ENCODE measurements around the gene FHOD3. TPM values are rescaled to one million over a fixed set of nuclear protein-coding genes. Genes with fewer than 3 reads are reported as not detected.
A peak's percentile ranks its signal among the peaks of the same experiment; 100 is the strongest.

Gene FHOD3
- polyA plus RNA-seq, 4 donors: 0.22 to 8.1 (median 1.9) TPM

DNA sequence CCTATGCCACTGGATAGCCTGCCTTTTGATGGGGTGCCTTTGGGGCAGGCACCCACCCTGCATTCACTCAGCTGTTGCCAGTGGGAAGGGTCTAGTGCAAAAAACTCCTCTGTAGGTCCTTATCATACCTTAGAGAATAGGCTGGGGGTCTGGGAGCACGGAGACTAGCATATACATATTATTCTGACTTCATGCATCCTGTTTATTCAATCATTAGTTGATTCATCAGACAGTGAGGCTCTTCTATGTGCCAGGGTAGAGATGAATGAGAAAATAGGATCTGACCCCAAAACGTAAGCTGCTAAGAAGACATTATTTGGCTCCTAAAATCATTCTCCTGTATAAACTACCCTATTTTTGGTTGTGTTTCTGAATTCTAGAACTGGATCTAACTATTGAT lies 378.0 kb downstream of the FHOD3 start:
- Histone ChIP-seq H3K36me3 (ENCODE audit: control insufficient read depth in 3 of 3, insufficient read depth in 2 of 3, low read depth in 1 of 3, low read length in 3 of 3) (no peaks in the 10 kb centered on the region), H3K4me3 (ENCODE audit: low read depth in 1 of 3, low read length in 3 of 3) (no peak overlapping the region), H3K9me3 (ENCODE audit: control insufficient read depth in 2 of 2, insufficient read depth in 1 of 2, low read depth in 1 of 2, low read length in 1 of 2) (peaks cover 0 to 4% of the 10 kb centered on the region in 2 donors), H3K4me1 (ENCODE audit: control insufficient read depth in 3 of 3, insufficient read depth in 2 of 3, low read depth in 1 of 3, low read length in 2 of 3) (no peaks in the 10 kb centered on the region), H3K27me3 (ENCODE audit: control insufficient read depth in 3 of 3, insufficient read depth in 3 of 3, low read length in 3 of 3) (no peaks in the 10 kb centered on the region), H3K27ac (ENCODE audit: low read depth in 1 of 3, low read length in 2 of 3) (no peak overlapping the region)
- DNase-seq: no peak
- WGBS, 3 donors: 68 to 81% (median 76%) methylated on average over 2 of the region's 2 CpGs
- FAIRE-seq: no peak

GRCh38 chr18:36676629-36677028 lies 379.1 kb downstream of the FHOD3 start:
- Histone ChIP-seq H3K9me3 (ENCODE audit: control insufficient read depth in 2 of 2, insufficient read depth in 1 of 2, low read depth in 1 of 2, low read length in 1 of 2) (peaks cover 0 to 4% of the 10 kb centered on the region in 2 donors), H3K27ac (ENCODE audit: low read depth in 1 of 3, low read length in 2 of 3) (no peak overlapping the region), H3K27me3 (ENCODE audit: control insufficient read depth in 3 of 3, insufficient read depth in 3 of 3, low read length in 3 of 3) (no peaks in the 10 kb centered on the region), H3K4me1 (ENCODE audit: control insufficient read depth in 3 of 3, insufficient read depth in 2 of 3, low read depth in 1 of 3, low read length in 2 of 3) (no peaks in the 10 kb centered on the region), H3K4me3 (ENCODE audit: low read depth in 1 of 3, low read length in 3 of 3) (no peak overlapping the region), H3K36me3 (ENCODE audit: control insufficient read depth in 3 of 3, insufficient read depth in 2 of 3, low read depth in 1 of 3, low read length in 3 of 3) (no peaks in the 10 kb centered on the region)
- DNase-seq (no peak), FAIRE-seq (no peak)
- 0 to 3% (median 0%) methylated on average over 1 of the region's 1 CpG for WGBS, 3 donors

DNA sequence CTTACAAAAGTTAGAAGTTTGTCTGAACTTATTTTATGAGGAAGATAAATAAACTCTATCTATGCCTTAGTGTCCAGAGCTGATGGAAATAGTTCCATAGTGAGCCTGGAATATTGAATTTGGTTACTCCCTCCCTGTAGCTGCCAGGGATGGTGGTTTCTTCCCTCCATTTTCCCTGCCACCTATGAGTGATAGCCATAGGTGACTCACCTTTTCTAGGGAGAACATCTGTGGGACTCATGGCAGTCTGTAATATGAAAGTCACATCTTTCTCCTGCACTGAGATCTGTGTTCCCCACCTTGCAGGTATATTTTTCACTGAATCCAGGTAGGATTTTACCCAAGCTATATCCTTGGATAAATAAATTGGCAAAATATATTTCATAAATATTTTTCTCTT lies 382.5 kb downstream of the FHOD3 start:
- Histone ChIP-seq H3K36me3 (ENCODE audit: control insufficient read depth in 3 of 3, insufficient read depth in 2 of 3, low read depth in 1 of 3, low read length in 3 of 3) (no peaks in the 10 kb centered on the region), H3K4me1 (ENCODE audit: control insufficient read depth in 3 of 3, insufficient read depth in 2 of 3, low read depth in 1 of 3, low read length in 2 of 3) (no peaks in the 10 kb centered on the region), H3K27me3 (ENCODE audit: control insufficient read depth in 3 of 3, insufficient read depth in 3 of 3, low read length in 3 of 3) (no peaks in the 10 kb centered on the region), H3K4me3 (ENCODE audit: low read depth in 1 of 3, low read length in 3 of 3) (no peak overlapping the region), H3K27ac (ENCODE audit: low read depth in 1 of 3, low read length in 2 of 3) (no peak overlapping the region), H3K9me3 (ENCODE audit: control insufficient read depth in 2 of 2, insufficient read depth in 1 of 2, low read depth in 1 of 2, low read length in 1 of 2) (peaks cover 0 to 19% of the 10 kb centered on the region in 2 donors)
- FAIRE-seq (no peak), DNase-seq (no peak)

DNA sequence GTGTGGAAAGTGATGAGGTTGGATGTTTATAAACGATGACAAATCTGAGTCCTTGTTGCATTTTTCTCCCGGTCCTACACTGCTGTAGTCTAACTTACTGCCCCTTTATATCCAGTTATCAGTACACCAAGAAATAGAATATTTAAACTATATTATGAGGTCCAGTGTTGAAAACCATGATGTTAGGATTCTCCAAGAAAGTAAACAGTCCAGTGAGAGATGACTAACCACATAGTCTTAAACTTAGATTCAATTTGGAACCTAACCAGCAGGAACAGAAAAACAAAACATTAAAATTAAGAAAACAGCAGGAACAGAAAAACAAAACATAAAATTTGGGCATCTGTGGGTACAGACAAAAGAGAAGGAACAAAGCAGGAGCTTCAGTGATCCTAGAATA lies 388.1 kb downstream of the FHOD3 start:
- Histone ChIP-seq H3K36me3 (ENCODE audit: control insufficient read depth in 3 of 3, insufficient read depth in 2 of 3, low read depth in 1 of 3, low read length in 3 of 3) (no peaks in the 10 kb centered on the region), H3K27me3 (ENCODE audit: control insufficient read depth in 3 of 3, insufficient read depth in 3 of 3, low read length in 3 of 3) (no peaks in the 10 kb centered on the region), H3K4me1 (ENCODE audit: control insufficient read depth in 3 of 3, insufficient read depth in 2 of 3, low read depth in 1 of 3, low read length in 2 of 3) (no peaks in the 10 kb centered on the region), H3K27ac (ENCODE audit: low read depth in 1 of 3, low read length in 2 of 3) (no peak overlapping the region), H3K9me3 (ENCODE audit: control insufficient read depth in 2 of 2, insufficient read depth in 1 of 2, low read depth in 1 of 2, low read length in 1 of 2) (peaks cover 0 to 15% of the 10 kb centered on the region in 2 donors), H3K4me3 (ENCODE audit: low read depth in 1 of 3, low read length in 3 of 3) (no peak overlapping the region)
- FAIRE-seq (no peak), DNase-seq (no peak)
- 85 to 88% (median 85%) methylated on average over 2 of the region's 2 CpGs for whole genome bisulfite sequencing, 3 donors

DNA sequence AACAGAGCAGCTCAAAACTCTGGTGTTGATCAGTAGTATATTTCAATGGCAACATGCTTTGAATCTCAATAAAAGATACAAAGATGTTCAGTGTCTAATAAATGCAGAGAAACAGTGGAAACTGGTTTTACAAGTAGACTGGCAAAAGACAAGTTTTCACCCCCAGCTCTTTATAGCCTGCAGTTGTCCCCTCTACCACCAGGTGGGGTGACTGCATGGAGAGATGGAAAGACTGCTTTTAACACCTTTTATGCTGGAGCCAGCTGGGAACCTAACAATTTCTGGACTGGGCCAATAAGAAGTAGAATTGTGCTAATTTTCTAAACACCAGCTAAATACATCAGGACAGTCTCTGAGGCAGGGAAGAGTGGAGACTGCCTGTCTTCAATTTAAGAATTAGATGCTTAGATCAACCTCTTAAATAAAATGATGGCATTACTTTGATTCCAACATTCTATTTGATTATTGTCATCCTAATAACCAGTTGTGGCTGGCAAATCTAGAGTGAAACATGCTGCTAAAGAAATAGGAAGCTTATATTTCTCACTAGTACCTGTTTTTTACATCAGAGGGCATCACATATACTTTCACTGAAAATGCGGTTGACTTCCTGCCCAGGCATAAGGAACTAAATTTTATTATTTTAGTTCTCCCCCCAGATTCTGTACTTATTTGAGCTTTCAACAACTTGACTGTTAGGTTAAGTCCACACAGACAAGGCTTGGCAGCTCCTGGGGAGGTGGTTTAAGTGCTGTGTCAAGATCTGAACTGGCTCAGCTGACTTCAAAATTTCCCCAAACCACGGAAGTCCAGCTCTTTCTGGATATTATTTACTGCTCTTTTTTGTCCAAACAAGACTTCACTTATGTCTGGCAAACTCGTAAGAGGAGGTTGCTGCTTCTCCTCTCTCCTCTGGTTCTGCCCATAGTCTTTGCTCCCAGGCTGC lies 390.8 kb downstream of the FHOD3 start:
- peaks cover 0 to 8% (median 0%) of the 10 kb centered on the region in 3 donors for H3K27me3 ChIP-seq (ENCODE audit: control insufficient read depth in 3 of 3, insufficient read depth in 3 of 3, low read length in 3 of 3)
- H3K27ac ChIP-seq (ENCODE audit: low read depth in 1 of 3, low read length in 2 of 3): no peak overlapping the region
- no peak for FAIRE-seq
- H3K4me1 ChIP-seq (ENCODE audit: control insufficient read depth in 3 of 3, insufficient read depth in 2 of 3, low read depth in 1 of 3, low read length in 2 of 3): no peaks in the 10 kb centered on the region
- H3K9me3 ChIP-seq (ENCODE audit: control insufficient read depth in 2 of 2, insufficient read depth in 1 of 2, low read depth in 1 of 2, low read length in 1 of 2): peaks cover 0 to 13% of the 10 kb centered on the region in 2 donors
- H3K4me3 ChIP-seq (ENCODE audit: low read depth in 1 of 3, low read length in 3 of 3): no peak overlapping the region
- H3K36me3 ChIP-seq (ENCODE audit: control insufficient read depth in 3 of 3, insufficient read depth in 2 of 3, low read depth in 1 of 3, low read length in 3 of 3): no peaks in the 10 kb centered on the region
- 58 to 72% (median 59%) methylated on average over 3 of the region's 3 CpGs for WGBS, 3 donors
- peak; percentile 68 to 69 for DNase-seq

DNA sequence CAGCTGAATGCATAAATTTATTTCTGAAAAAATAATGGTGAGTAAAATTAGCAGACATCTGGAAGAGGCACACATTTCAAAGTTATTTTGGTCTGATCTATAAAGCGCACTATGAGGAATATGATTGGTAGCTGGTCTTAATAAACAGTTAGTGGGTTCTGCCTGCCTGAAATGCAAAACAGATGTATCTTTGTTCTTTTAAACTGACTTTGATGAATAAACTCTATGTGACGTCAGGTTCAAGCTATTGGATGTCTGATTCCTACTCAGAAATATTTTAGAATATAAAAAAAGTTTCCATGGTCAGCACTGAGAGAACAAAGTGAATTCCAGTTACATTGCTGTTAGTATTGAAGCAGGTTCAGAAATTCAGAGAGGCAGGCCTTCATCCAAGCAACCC lies 394.9 kb downstream of the FHOD3 start:
- DNase-seq: no peak
- Histone ChIP-seq H3K36me3 (ENCODE audit: control insufficient read depth in 3 of 3, insufficient read depth in 2 of 3, low read depth in 1 of 3, low read length in 3 of 3) (no peaks in the 10 kb centered on the region), H3K4me3 (ENCODE audit: low read depth in 1 of 3, low read length in 3 of 3) (peak overlapping the region in 1 of 3 donors; percentile 28), H3K27me3 (ENCODE audit: control insufficient read depth in 3 of 3, insufficient read depth in 3 of 3, low read length in 3 of 3) (peaks cover 0 to 12% (median 0%) of the 10 kb centered on the region in 3 donors), H3K9me3 (ENCODE audit: control insufficient read depth in 2 of 2, insufficient read depth in 1 of 2, low read depth in 1 of 2, low read length in 1 of 2) (no peaks in the 10 kb centered on the region), H3K27ac (ENCODE audit: low read depth in 1 of 3, low read length in 2 of 3) (peak overlapping the region in 2 of 3 donors; percentile 39 to 43), H3K4me1 (ENCODE audit: control insufficient read depth in 3 of 3, insufficient read depth in 2 of 3, low read depth in 1 of 3, low read length in 2 of 3) (no peaks in the 10 kb centered on the region)
- 67 to 80% (median 76%) methylated on average over 2 of the region's 2 CpGs for WGBS, 3 donors
- FAIRE-seq: no peak

- DNase-seq (no peak), FAIRE-seq (no peak)
- no peaks in the 10 kb centered on the region for H3K9me3 ChIP-seq (ENCODE audit: control insufficient read depth in 2 of 2, insufficient read depth in 1 of 2, low read depth in 1 of 2, low read length in 1 of 2)
- peak overlapping the region in 1 of 3 donors; percentile 28 for H3K4me3 ChIP-seq (ENCODE audit: low read depth in 1 of 3, low read length in 3 of 3)
- H3K27me3 ChIP-seq (ENCODE audit: control insufficient read depth in 3 of 3, insufficient read depth in 3 of 3, low read length in 3 of 3): peaks cover 0 to 12% (median 0%) of the 10 kb centered on the region in 3 donors
- no peaks in the 10 kb centered on the region for H3K4me1 ChIP-seq (ENCODE audit: control insufficient read depth in 3 of 3, insufficient read depth in 2 of 3, low read depth in 1 of 3, low read length in 2 of 3)
- H3K27ac ChIP-seq (ENCODE audit: low read depth in 1 of 3, low read length in 2 of 3): peak overlapping the region in 2 of 3 donors; percentile 43 to 52
- H3K36me3 ChIP-seq (ENCODE audit: control insufficient read depth in 3 of 3, insufficient read depth in 2 of 3, low read depth in 1 of 3, low read length in 3 of 3): no peaks in the 10 kb centered on the region
- 63 to 79% (median 72%) methylated on average over 9 of the region's 9 CpGs for WGBS, 3 donors
These were observed 395.4 kb downstream of the FHOD3 start for GRCh38 chr18:36692921-36693332.

DNA sequence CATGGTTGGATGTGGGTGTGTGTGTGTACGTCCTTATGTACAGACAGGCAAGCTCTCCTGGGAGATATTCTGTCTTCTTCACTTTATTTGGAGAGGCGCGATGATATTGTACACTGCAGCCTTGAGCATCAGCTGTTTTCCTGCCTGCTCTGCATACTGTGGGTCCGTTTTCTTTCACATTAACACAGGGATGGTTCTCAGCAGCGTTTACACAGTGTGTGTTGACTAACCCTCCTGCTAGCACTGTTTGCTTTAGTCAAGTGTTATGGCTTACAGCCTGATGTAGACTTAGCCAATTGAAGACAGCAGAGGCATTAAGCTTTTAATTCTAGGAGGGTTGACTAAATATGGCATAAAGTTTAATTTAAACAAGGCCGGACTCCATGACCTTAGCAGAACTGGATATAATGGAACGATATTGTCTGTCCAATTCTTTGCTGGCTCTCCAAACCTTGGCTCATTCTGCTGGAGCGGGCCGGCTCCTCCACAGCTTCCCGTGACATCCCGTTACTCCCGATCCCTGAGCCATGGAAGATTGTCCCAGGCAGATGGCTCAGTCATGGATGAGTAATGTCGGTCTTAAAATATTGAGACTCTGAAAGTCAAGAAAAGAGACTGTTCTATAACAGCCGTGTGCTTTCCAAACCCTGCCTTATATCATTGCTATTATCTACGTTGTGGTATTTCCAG lies 396.6 kb downstream of the FHOD3 start:
- Histone ChIP-seq H3K27ac (ENCODE audit: low read depth in 1 of 3, low read length in 2 of 3) (peak overlapping the region in 1 of 3 donors; percentile 23), H3K27me3 (ENCODE audit: control insufficient read depth in 3 of 3, insufficient read depth in 3 of 3, low read length in 3 of 3) (peaks cover 0 to 12% (median 0%) of the 10 kb centered on the region in 3 donors), H3K9me3 (ENCODE audit: control insufficient read depth in 2 of 2, insufficient read depth in 1 of 2, low read depth in 1 of 2, low read length in 1 of 2) (no peaks in the 10 kb centered on the region), H3K36me3 (ENCODE audit: control insufficient read depth in 3 of 3, insufficient read depth in 2 of 3, low read depth in 1 of 3, low read length in 3 of 3) (no peaks in the 10 kb centered on the region), H3K4me1 (ENCODE audit: control insufficient read depth in 3 of 3, insufficient read depth in 2 of 3, low read depth in 1 of 3, low read length in 2 of 3) (no peaks in the 10 kb centered on the region), H3K4me3 (ENCODE audit: low read depth in 1 of 3, low read length in 3 of 3) (peak overlapping the region in 1 of 3 donors; percentile 28)
- WGBS, 3 donors: 55 to 62% (median 56%) methylated on average over 15 of the region's 15 CpGs
- FAIRE-seq (no peak), DNase-seq (peak; percentile 11 to 22)

All from small intestine (tissue), 7 donors.